Measurements from ENCODE around the gene ATF7.

DNA sequence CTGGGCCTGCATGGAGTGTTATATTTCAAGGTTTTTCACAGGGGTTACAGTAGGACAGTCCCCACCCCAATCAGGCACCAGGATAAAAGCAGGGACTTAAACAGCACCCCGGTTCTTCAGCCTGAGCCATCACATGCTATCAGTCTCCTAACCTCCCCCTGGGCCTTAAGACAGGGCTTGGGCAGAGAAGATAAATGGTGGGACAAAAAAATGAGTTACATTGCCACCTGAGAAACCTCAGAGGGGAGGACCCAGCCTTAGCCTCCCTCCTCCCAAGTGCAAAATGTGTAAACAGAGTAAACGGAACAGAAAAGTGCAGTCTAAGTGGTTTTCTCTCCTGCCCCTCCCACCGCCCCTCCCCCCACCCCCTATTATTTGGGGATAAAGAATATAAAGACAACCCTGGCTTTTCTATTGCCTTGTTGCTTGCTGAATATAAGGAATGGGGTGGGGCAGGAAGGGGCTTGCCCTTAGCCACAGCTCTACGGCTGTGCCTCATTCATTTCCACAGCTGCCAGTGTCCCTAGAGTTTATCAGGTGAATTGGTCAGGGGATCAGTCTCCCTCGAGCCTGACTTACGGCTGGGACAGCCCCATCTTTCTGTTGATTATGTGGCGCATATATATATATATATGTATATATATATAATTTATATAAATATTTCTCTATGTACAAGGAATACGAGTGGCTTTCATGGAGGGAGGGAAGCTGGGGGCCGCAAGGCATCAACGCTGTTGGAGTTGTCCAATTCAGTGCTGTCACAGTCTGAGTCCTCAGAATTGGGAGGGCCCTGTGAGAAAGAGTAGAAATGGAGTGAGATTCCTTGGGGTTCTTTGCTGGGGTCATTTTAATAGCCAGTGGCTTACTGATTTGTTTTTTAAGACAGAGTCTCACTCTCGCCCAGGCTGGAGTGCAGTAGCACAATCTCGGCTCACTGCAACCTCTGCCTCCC lies 145.4 kb downstream of the ATF7 start:
- TF ChIP-seq CTCF (IDR thresholded peaks at IDR 0.05) (no peak), ZFX (IDR thresholded peaks at IDR 0.05; ENCODE audit: borderline replicate concordance) (no peak)
